A549 (cell line): ENCODE data around the gene TRIM37. TPM values are rescaled to one million over a fixed set of nuclear protein-coding genes. Genes with fewer than 3 reads are reported as not detected.

Source experiments
- ATAC-seq, 2 experiments: fragments of 200-7000 bp in 1 of 2; fragments of >200 bp in 1 of 2; cut with Nextera tagmentation in 1 of 2; cut with Tn5 transposase in 1 of 2; 3 replicates each; pipeline versions ENCODE4 v1.8.0 to v1.9.1; 2018 to 2020; ENCODE audit warnings: mild to moderate bottlenecking in 1 of 2, moderate library complexity in 1 of 2
- CTCF ChIA-PET: fragments of 300-600 bp; sonication (Branson Sonifier 250); formaldehyde crosslinking; extraction: SDS; loops from one replicate; lab custom pipeline; 2021; ENCODE audit warnings: antibody characterized with exemption, inconsistent platforms; lab: Yijun Ruan, JAX
- POLR2A ChIA-PET: fragments of 350-600 bp; formaldehyde crosslinking; extraction: SDS; loops from one replicate; lab custom pipeline; 2021; ENCODE audit warnings: antibody characterized with exemption, inconsistent platforms; lab: Yijun Ruan, JAX
- DNase-seq, 2 experiments: peaks; one replicate each; pipeline versions ENCODE4 v3.0.0 to v3.0.0-alpha.2; 2011 to 2016; ENCODE audit warnings: low read depth in 1 of 2, low spot score in 1 of 2
- FAIRE-seq: peaks from 2 replicates; lab custom pipeline; 2011; peaks lifted over from hg19 to GRCh38; lab: Jason Lieb, UNC
- H3K27ac ChIP-seq, 2 experiments: fragments of >200 bp; sonication (Bioruptor Twin); formaldehyde crosslinking; 3 replicates each; pipeline ENCODE4 v1.5.1; 2016 to 2017
- H3K4me1 ChIP-seq: fragments of >200 bp; sonication (Bioruptor Twin); formaldehyde crosslinking; 3 replicates; pipeline ENCODE4 v1.6.1; 2016
- H3K4me2 ChIP-seq: fragments of >200 bp; sonication (Bioruptor Twin); formaldehyde crosslinking; 3 replicates; pipeline ENCODE4 v1.6.1; 2016
- H3K4me3 ChIP-seq: fragments of >200 bp; sonication (Bioruptor Twin); formaldehyde crosslinking; 3 replicates; pipeline ENCODE4 v1.5.1; 2016
- H3K9me3 ChIP-seq: fragments of >200 bp; sonication (Bioruptor Twin); formaldehyde crosslinking; 3 replicates; pipeline ENCODE4 v1.6.1; 2016
- CBX2 ChIP-seq: fragments of 200-600 bp; sonication (generic); IDR thresholded peaks from 2 replicates; pipeline ENCODE4 v1.6.1; 2016; ENCODE audit warnings: low read depth, mild to moderate bottlenecking, borderline replicate concordance
- CEBPB ChIP-seq, 2 experiments: fragments of >200 bp in 1 of 2; sonication (Bioruptor Twin) in 1 of 2; formaldehyde crosslinking in 1 of 2; IDR thresholded peaks; 2 replicates each; pipeline ENCODE4 v1.6.1; 2012 to 2016
- E2F6 ChIP-seq: IDR thresholded peaks from 2 replicates; pipeline ENCODE4 v1.6.1; 2012; ENCODE audit warnings: low read depth, borderline replicate concordance
- EHMT2 ChIP-seq: fragments of 200-600 bp; sonication (generic); IDR thresholded peaks from 2 replicates; pipeline ENCODE4 v1.6.1; 2016; ENCODE audit warnings: antibody characterized with exemption, low read depth, mild to moderate bottlenecking, moderate library complexity
- EP300 ChIP-seq, 2 experiments: fragments of >200 bp; sonication (Bioruptor Twin); formaldehyde crosslinking; IDR thresholded peaks; 2 replicates in 1 of 2; 3 replicates in 1 of 2; pipeline ENCODE4 v1.6.1; 2016 to 2017
- FOXS1 ChIP-seq: fragments of 250-450 bp; sonication (Bioruptor Pico); IDR thresholded peaks from 2 replicates; pipeline ENCODE4 v1.5.0; 2020; ENCODE audit warnings: mild to moderate bottlenecking, moderate library complexity
- GATA3 ChIP-seq: IDR thresholded peaks from 2 replicates; pipeline ENCODE4 v1.6.1; 2012; ENCODE audit warnings: borderline replicate concordance
- HOXA7 ChIP-seq: fragments of 250-450 bp; sonication (Bioruptor Pico); IDR thresholded peaks from 2 replicates; pipeline ENCODE4 v1.5.0; 2020; ENCODE audit warnings: mild to moderate bottlenecking, moderate library complexity
- HOXB13 ChIP-seq: fragments of 250-450 bp; sonication (Bioruptor Pico); IDR thresholded peaks from 2 replicates; pipeline ENCODE4 v1.5.0; 2020; ENCODE audit warnings: low read depth, mild to moderate bottlenecking, moderate library complexity
- JUNB ChIP-seq: fragments of >200 bp; sonication (Bioruptor Twin); formaldehyde crosslinking; IDR thresholded peaks from 2 replicates; pipeline ENCODE4 v1.6.1; 2016
- KDM1A ChIP-seq: fragments of 200-600 bp; sonication (generic); IDR thresholded peaks from 2 replicates; pipeline ENCODE4 v1.6.1; 2016; ENCODE audit warnings: low read depth, mild to moderate bottlenecking
- MAFK ChIP-seq: fragments of 450-650 bp; IDR thresholded peaks from 2 replicates; pipeline ENCODE4 v1.6.1; 2014; ENCODE audit not compliant: partially characterized antibody
- MAZ ChIP-seq: fragments of 150-350 bp; IDR thresholded peaks from 2 replicates; pipeline ENCODE4 v1.6.1; 2014; ENCODE audit warnings: antibody characterized with exemption, low read depth, low read length, borderline replicate concordance
- MYC ChIP-seq: IDR thresholded peaks from 2 replicates; pipeline ENCODE4 v1.6.1; 2012; ENCODE audit warnings: mild to moderate bottlenecking, inconsistent platforms, low read length, improper control_type of control experiment, borderline replicate concordance
- NR3C1 ChIP-seq: fragments of >200 bp; sonication (Bioruptor Twin); formaldehyde crosslinking; IDR thresholded peaks from 3 replicates; pipeline ENCODE4 v1.6.1; 2017
- PBX3 ChIP-seq: IDR thresholded peaks from 2 replicates; pipeline ENCODE4 v1.6.1; 2012
- POLR2A ChIP-seq: IDR thresholded peaks from 2 replicates; pipeline ENCODE4 v1.6.1; 2012; ENCODE audit warnings: mild to moderate bottlenecking, low read length
- RAD21 ChIP-seq, 2 experiments: fragments of >200 bp in 1 of 2; sonication (Bioruptor Twin) in 1 of 2; formaldehyde crosslinking in 1 of 2; IDR thresholded peaks in 1 of 2; conservative IDR thresholded peaks in 1 of 2; 2 replicates in 1 of 2; 3 replicates in 1 of 2; pipeline ENCODE4 v1.6.1; 2012 to 2018; ENCODE audit warnings: inconsistent platforms in 1 of 2
- RCOR1 ChIP-seq: fragments of 150-350 bp; IDR thresholded peaks from 2 replicates; pipeline ENCODE4 v1.6.1; 2014; ENCODE audit warnings: antibody characterized with exemption, low read length, low read depth
- RFX5 ChIP-seq: fragments of 450-650 bp; IDR thresholded peaks from 2 replicates; pipeline ENCODE4 v1.7.1; 2014; ENCODE audit warnings: antibody characterized with exemption, mild to moderate bottlenecking, moderate library complexity
- TFCP2L1 ChIP-seq: fragments of 250-450 bp; sonication (Bioruptor Pico); IDR thresholded peaks from 2 replicates; pipeline ENCODE4 v1.5.0; 2021; ENCODE audit warnings: mild to moderate bottlenecking
- ZC3H11A ChIP-seq: fragments of 450-650 bp; IDR thresholded peaks from 2 replicates; pipeline ENCODE4 v1.6.1; 2014; ENCODE audit warnings: antibody characterized with exemption, mild to moderate bottlenecking
- ZNF302 ChIP-seq: fragments of 250-450 bp; sonication (Bioruptor Pico); IDR thresholded peaks from 2 replicates; pipeline ENCODE4 v1.9.0; 2021; ENCODE audit warnings: inconsistent platforms, mild to moderate bottlenecking, moderate library complexity
- WGBS: methylation state at CpG from one replicate; pipeline ENCODE4 v1.1.6; 2017; ENCODE audit errors: missing lambda C conversion rate; 5-methylcytosine and 5-hydroxymethylcytosine counted together
- polyA plus RNA-seq, 4 experiments: library from polyadenylated mRNA; depleted of rRNA in 3 of 4; stranded (reverse); fragments of >200 nt; fragmentation: RNase III in 1 of 4; extraction: RNeasy Plus Mini Kit Qiagen cat#74134 plus additional on column Dnase treatment in 1 of 4; gene quantifications; 2 replicates in 3 of 4; 3 replicates in 1 of 4; pipeline ENCODE4 v1.2.3, GENCODE V29; 2011 to 2017
- TF ChIP-seq, protein P1 (sequence below): fragments of 450-650 bp; IDR thresholded peaks from 2 replicates; pipeline ENCODE4 v1.6.1; 2014; ENCODE audit warnings: antibody characterized with exemption
- TF ChIP-seq, protein P2 (sequence below): fragments of 150-350 bp; IDR thresholded peaks from 2 replicates; pipeline ENCODE4 v1.6.1; 2014; ENCODE audit warnings: low read depth, mild to moderate bottlenecking, low read length

The TRIM37 gene
- polyA plus RNA-seq, 2 of the 4 experiments (the other 2 are of a cell fraction), result 29.4 to 56.3 TPM

DNA sequence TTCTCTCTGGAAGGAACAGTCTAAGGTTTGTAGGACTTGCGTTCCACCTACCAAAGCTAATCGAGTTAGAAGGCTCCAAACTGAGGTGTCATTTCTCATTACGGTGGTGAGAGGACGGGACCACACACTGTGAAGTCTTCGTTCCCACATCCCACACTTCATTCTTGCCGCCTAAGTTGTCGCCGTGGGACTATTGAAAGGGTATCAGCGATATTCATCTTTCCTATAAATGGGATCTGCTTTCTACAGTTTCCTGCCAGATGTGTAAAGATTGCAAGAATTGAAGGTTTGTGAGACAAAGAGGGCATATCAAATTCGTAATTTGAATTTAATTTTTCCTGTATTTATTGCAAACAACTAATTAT lies 608 bp upstream of the TRIM37 start (continued):
- TF ChIP-seq HOXB13 (peak; percentile 3; the same call in 1 of the 2 replicates), NR3C1 (no peak)
- TF ChIP-seq, all 56 proteins: peak for 6

GRCh38 chr17:59105852-59106462 lies 723 bp downstream of the TRIM37 start:
- Histone ChIP-seq H3K4me2 (peak overlapping the region; percentile 77), H3K4me1 (peaks cover 19% of the 10 kb centered on the region; the same call in 2 of the 3 replicates), H3K9me3 (no peaks in the 10 kb centered on the region), H3K27ac (peak overlapping the region; percentile 85 to 90)
- ATAC-seq (peak; percentile 72 to 77), FAIRE-seq (no peak), DNase-seq (peak; percentile 67 to 69)
- CTCF ChIA-PET, result interaction anchor here (0.7 to 2.9 kb wide), 7 partner anchors 12 to 518 kb away, joined by 3 to 15 read pairs (median 4); partner anchors contain the start of gene SKA2
- POLR2A ChIA-PET, result interaction anchor here (0.8 to 2.3 kb wide), 6 partner anchors 11 to 474 kb away, joined by 3 to 27 read pairs (median 5); partner anchors contain the start of genes PRR11, SKA2 and SMG8
- under 1% methylated on average over 17 of the region's 18 CpGs for WGBS
- TF ChIP-seq JUNB (no peak), CBX2 (no peak), PBX3 (no peak), KDM1A (0 out of 2 replicates have a peak, but pooled peaks have one; percentile 20), MAZ (0 out of 2 replicates have a peak, but pooled peaks have one; percentile 37), MYC (0 out of 2 replicates have a peak, but pooled peaks have one; percentile 21), RCOR1 (no peak), MAFK (peak; percentile 68), TFCP2L1 (CRISPR knock-in tag) (no peak), GATA3 (no peak)
- TF ChIP-seq, protein P1, sequence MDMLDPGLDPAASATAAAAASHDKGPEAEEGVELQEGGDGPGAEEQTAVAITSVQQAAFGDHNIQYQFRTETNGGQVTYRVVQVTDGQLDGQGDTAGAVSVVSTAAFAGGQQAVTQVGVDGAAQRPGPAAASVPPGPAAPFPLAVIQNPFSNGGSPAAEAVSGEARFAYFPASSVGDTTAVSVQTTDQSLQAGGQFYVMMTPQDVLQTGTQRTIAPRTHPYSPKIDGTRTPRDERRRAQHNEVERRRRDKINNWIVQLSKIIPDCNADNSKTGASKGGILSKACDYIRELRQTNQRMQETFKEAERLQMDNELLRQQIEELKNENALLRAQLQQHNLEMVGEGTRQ, result no peak
- TF ChIP-seq, all 56 proteins: peak for 4
- peak overlapping the region; percentile 71 for H3K4me3 ChIP-seq

GRCh38 chr17:59101178-59101577 lies 5.5 kb downstream of the TRIM37 start:
- FAIRE-seq (no peak), DNase-seq (no peak), ATAC-seq (no peak)
- Histone ChIP-seq H3K4me3 (no peak overlapping the region), H3K27ac (no peak overlapping the region), H3K4me2 (no peak overlapping the region), H3K9me3 (peaks cover 8% of the 10 kb centered on the region; the same call in 2 of the 3 replicates), H3K4me1 (peaks cover 15% of the 10 kb centered on the region; the same call in 2 of the 3 replicates)
- 84% methylated on average over 1 of the region's 1 CpG for WGBS
- TF ChIP-seq HOXA7 (CRISPR knock-in tag) (no peak), ZC3H11A (no peak), EHMT2 (no peak), JUNB (no peak), POLR2A (no peak), RAD21 (conservative IDR thresholded peaks at IDR 0.05 in 1 of 2, IDR thresholded peaks at IDR 0.05 in 1 of 2) (no peak), MYC (no peak), ZNF302 (CRISPR knock-in tag) (no peak), FOXS1 (CRISPR knock-in tag) (no peak), E2F6 (no peak), EP300 (IDR thresholded peaks at IDR 0.05) (no peak), RFX5 (no peak), CEBPB (IDR thresholded peaks at IDR 0.05) (no peak)
- TF ChIP-seq, protein P2, sequence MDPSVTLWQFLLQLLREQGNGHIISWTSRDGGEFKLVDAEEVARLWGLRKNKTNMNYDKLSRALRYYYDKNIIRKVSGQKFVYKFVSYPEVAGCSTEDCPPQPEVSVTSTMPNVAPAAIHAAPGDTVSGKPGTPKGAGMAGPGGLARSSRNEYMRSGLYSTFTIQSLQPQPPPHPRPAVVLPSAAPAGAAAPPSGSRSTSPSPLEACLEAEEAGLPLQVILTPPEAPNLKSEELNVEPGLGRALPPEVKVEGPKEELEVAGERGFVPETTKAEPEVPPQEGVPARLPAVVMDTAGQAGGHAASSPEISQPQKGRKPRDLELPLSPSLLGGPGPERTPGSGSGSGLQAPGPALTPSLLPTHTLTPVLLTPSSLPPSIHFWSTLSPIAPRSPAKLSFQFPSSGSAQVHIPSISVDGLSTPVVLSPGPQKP, result no peak
- ChIA-PET CTCF (no interaction called here), POLR2A (no interaction called here)
